Activated CD8-positive, alpha-beta T cell treated with anti-CD3 and anti-CD28 coated beads for 36 hours (primary cell): ENCODE data around the gene IFITM2. TPM values are rescaled to one million over a fixed set of nuclear protein-coding genes. Genes with fewer than 3 reads are reported as not detected.
"Not testable (repeated sequence)": the region's sequence is repeated elsewhere in the genome, so short reads cannot be mapped to it uniquely, and the experiment has no call there.

Experiments used
- ATAC-seq: fragments of 200-7000 bp; cut with Tn5 transposase; one replicate; pipeline ENCODE4 v1.10.0; 2021; ENCODE audit warnings: mild to moderate bottlenecking, moderate library complexity
- CTCF ChIA-PET: fragments of 350-600 bp; sonication (Branson Sonifier 250); formaldehyde crosslinking; loops from one replicate; lab custom pipeline; 2021; ENCODE audit warnings: antibody characterized with exemption; lab: Charles Lee
- POLR2A ChIA-PET: fragments of 350-600 bp; sonication (Branson Sonifier 250); formaldehyde crosslinking; loops from one replicate; lab custom pipeline; 2021; ENCODE audit warnings: antibody characterized with exemption; lab: Charles Lee
- DNase-seq: peaks from one replicate; pipeline ENCODE4 v3.0.0-alpha.2; 2020
- H3K27ac Mint-ChIP-seq: one replicate; pipeline ENCODE4 v1.8.0; 2021; ENCODE audit warnings: mild to moderate bottlenecking, mixed read lengths
- H3K27me3 Mint-ChIP-seq: one replicate; pipeline ENCODE4 v1.8.0; 2021; ENCODE audit warnings: mixed read lengths
- H3K36me3 Mint-ChIP-seq: one replicate; pipeline ENCODE4 v1.8.0; 2021; ENCODE audit warnings: low read depth, mixed read lengths
- H3K4me1 Mint-ChIP-seq: one replicate; pipeline ENCODE4 v1.8.0; 2021; ENCODE audit warnings: low read depth, mixed read lengths
- H3K4me3 Mint-ChIP-seq: one replicate; pipeline ENCODE4 v1.8.0; 2021; ENCODE audit warnings: mild to moderate bottlenecking, moderate library complexity, mixed read lengths
- H3K9me3 Mint-ChIP-seq: one replicate; pipeline ENCODE4 v1.8.0; 2021; ENCODE audit warnings: mixed read lengths
- CTCF ChIP-seq: fragments of 200-600 bp; IDR thresholded peaks from one replicate; pipeline ENCODE4 v1.8.0; 2022; ENCODE audit warnings: antibody characterized with exemption, mild to moderate bottlenecking
- intact Hi-C: fragments of 100-400 bp; cut with micrococcal nuclease; formaldehyde crosslinking; loops from one replicate; pipeline ENCODE4 v1.10.0; 2022
- total RNA-seq, 2 experiments: library from RNA; stranded (reverse); gene quantifications; one replicate each; pipeline ENCODE4 v1.2.3, GENCODE V29; 2021

IFITM2 gene
- total RNA-seq, 2 experiments from 2014 or later = 540 to 549 TPM

- DNase-seq = no peak
- no peak for TF ChIP-seq CTCF
- ATAC-seq = no peak
- Mint-ChIP-seq H3K4me3 (no peak overlapping the region), H3K9me3 (no peaks in the 10 kb centered on the region), H3K27ac (no peak overlapping the region), H3K36me3 (peaks cover 20% of the 10 kb centered on the region), H3K27me3 (no peaks in the 10 kb centered on the region), H3K4me1 (peaks cover 43% of the 10 kb centered on the region)
- ChIA-PET CTCF (interaction anchor here (0.9 to 6.4 kb wide), 21 partner anchors 10 to 213 kb away, joined by 3 to 51 read pairs (median 7); partner anchors contain the start of genes NLRP6, PGGHG and PSMD13), POLR2A (interaction anchor here (0.7 to 4.4 kb wide), 10 partner anchors 10 to 201 kb away, joined by 3 to 36 read pairs (median 3); partner anchors contain the start of gene IFITM1)
- intact Hi-C loops = loop anchor here (2.0 kb wide), 1 partner anchor 57 kb away; no protein-coding TSS in a partner anchor
These were observed 1.8 kb upstream of the IFITM2 start for GRCh38 chr11:305844-306211.

GRCh38 chr11:306645-307371 lies 808 bp upstream of the IFITM2 start:
- Mint-ChIP-seq H3K36me3 (peaks cover 20% of the 10 kb centered on the region), H3K27ac (peak overlapping the region; percentile 93), H3K4me3 (peak overlapping the region; percentile 92), H3K4me1 (peaks cover 46% of the 10 kb centered on the region), H3K9me3 (no peaks in the 10 kb centered on the region), H3K27me3 (no peaks in the 10 kb centered on the region)
- DNase-seq (no peak), ATAC-seq (no peak)
- intact Hi-C loops = no loop called here
- ChIA-PET POLR2A (interaction anchor here (0.6 to 4.4 kb wide), 8 partner anchors 8 to 56 kb away, joined by 3 to 36 read pairs (median 3); partner anchors contain the start of genes IFITM1 and IFITM5), CTCF (interaction anchor here (1.0 to 6.4 kb wide), 15 partner anchors 9 to 212 kb away, joined by 3 to 51 read pairs (median 7); partner anchors contain the start of genes NLRP6 and PSMD13)
- no peak for TF ChIP-seq CTCF

GRCh38 chr11:308740-309665 lies 1.4 kb downstream of the IFITM2 start:
- Mint-ChIP-seq H3K4me3 (peak overlapping the region; percentile 92), H3K27ac (peak overlapping the region; percentile 93), H3K4me1 (peaks cover 41% of the 10 kb centered on the region), H3K36me3 (peaks cover 22% of the 10 kb centered on the region)
- H3K9me3 Mint-ChIP-seq, H3K27me3 Mint-ChIP-seq, intact Hi-C loops: not testable (repeated sequence)
- DNase-seq (peak; percentile 47), ATAC-seq (peak; percentile 4)
- ChIA-PET POLR2A (interaction anchor here (0.6 to 1.3 kb wide), 7 partner anchors 8 to 47 kb away, joined by 3 to 7 read pairs (median 3); no protein-coding TSS in a partner anchor), CTCF (interaction anchor here (1.1 to 6.4 kb wide), 6 partner anchors 10 to 102 kb away, joined by 4 to 44 read pairs (median 4); partner anchors contain the start of genes BET1L, IFITM5, NLRP6 and RIC8A)

- H3K27ac Mint-ChIP-seq = peak overlapping the region; percentile 93
- not testable (repeated sequence) for H3K9me3 Mint-ChIP-seq, DNase-seq, H3K27me3 Mint-ChIP-seq, ATAC-seq
- peaks cover 39% of the 10 kb centered on the region for H3K4me1 Mint-ChIP-seq
- POLR2A ChIA-PET = interaction anchor here (0.9 to 1.3 kb wide), 4 partner anchors 8 to 30 kb away, joined by 3 to 7 read pairs (median 6); no protein-coding TSS in a partner anchor
- H3K36me3 Mint-ChIP-seq = peaks cover 32% of the 10 kb centered on the region
- CTCF ChIA-PET = interaction anchor here (1.1 to 6.4 kb wide), 6 partner anchors 11 to 103 kb away, joined by 4 to 44 read pairs (median 4); partner anchors contain the start of genes BET1L, IFITM5, NLRP6 and RIC8A
- peak overlapping the region; percentile 92 for H3K4me3 Mint-ChIP-seq
- intact Hi-C loops = loop anchor here (10.0 kb wide), 1 partner anchor 45 kb away; no protein-coding TSS in a partner anchor
These were observed 2.5 kb downstream of the IFITM2 start for GRCh38 chr11:309979-310572.

- Mint-ChIP-seq H3K27ac (peak overlapping the region; percentile 91), H3K4me1 (peaks cover 30% of the 10 kb centered on the region), H3K36me3 (peaks cover 38% of the 10 kb centered on the region), H3K4me3 (peak overlapping the region; percentile 83)
- H3K27me3 Mint-ChIP-seq, H3K9me3 Mint-ChIP-seq: not testable (repeated sequence)
- peak; percentile 42 for DNase-seq
- intact Hi-C loops = loop anchor here (10.0 kb wide), 1 partner anchor 46 kb away; no protein-coding TSS in a partner anchor
- CTCF ChIA-PET = interaction anchor here (1.7 kb wide), 1 partner anchor 60 kb away, joined by 13 read pairs; no protein-coding TSS in a partner anchor
- POLR2A ChIA-PET = interaction anchor here (0.8 to 2.6 kb wide), 10 partner anchors 9 to 138 kb away, joined by 3 to 18 read pairs (median 6); partner anchors contain the start of genes BET1L, PGGHG and RIC8A
- ATAC-seq = peak; percentile 22
These were observed 3.6 kb downstream of the IFITM2 start for GRCh38 chr11:311013-311748.
